ENCODE data around the gene XCL1. TPM values are rescaled to one million over a fixed set of nuclear protein-coding genes. Genes with fewer than 3 reads are reported as not detected.

Gene XCL1
- total RNA-seq, 1 donor from 2014 or later: not detected

GRCh38 chr1:168618886-168619285 is 42.5 kb downstream of the XCL1 start:
- Mint-ChIP-seq H3K27me3 (no peaks in the 10 kb centered on the region), H3K27ac (no peak overlapping the region), H3K36me3 (ENCODE audit: low read depth) (no peaks in the 10 kb centered on the region), H3K4me1 (no peaks in the 10 kb centered on the region), H3K4me3 (no peak overlapping the region), H3K9me3 (no peaks in the 10 kb centered on the region)
- ChIA-PET CTCF (no interaction called here), POLR2A (no interaction called here)
- no peak for DNase-seq
- intact Hi-C loops (cut with micrococcal nuclease): no loop called here
- no peak for TF ChIP-seq CTCF (IDR thresholded peaks at IDR 0.05)
- no peak for ATAC-seq (ENCODE audit: low read depth)

GRCh38 chr1:168621356-168621755 is 45.0 kb downstream of the XCL1 start:
- DNase-seq (no peak), ATAC-seq (ENCODE audit: low read depth) (no peak)
- TF ChIP-seq CTCF (IDR thresholded peaks at IDR 0.05): no peak
- Mint-ChIP-seq H3K27ac (no peak overlapping the region), H3K4me3 (no peak overlapping the region), H3K9me3 (no peaks in the 10 kb centered on the region), H3K4me1 (no peaks in the 10 kb centered on the region), H3K27me3 (no peaks in the 10 kb centered on the region), H3K36me3 (ENCODE audit: low read depth) (no peaks in the 10 kb centered on the region)
- ChIA-PET CTCF (no interaction called here), POLR2A (no interaction called here)
- intact Hi-C loops (cut with micrococcal nuclease): no loop called here

- DNase-seq (no peak), ATAC-seq (ENCODE audit: low read depth) (no peak)
- no peaks in the 10 kb centered on the region for H3K4me1 Mint-ChIP-seq
- H3K9me3 Mint-ChIP-seq: no peaks in the 10 kb centered on the region
- no peak overlapping the region for H3K4me3 Mint-ChIP-seq
- POLR2A ChIA-PET: no interaction called here
- no peak overlapping the region for H3K27ac Mint-ChIP-seq
- TF ChIP-seq CTCF (IDR thresholded peaks at IDR 0.05): no peak
- CTCF ChIA-PET: no interaction called here
- H3K36me3 Mint-ChIP-seq (ENCODE audit: low read depth): no peaks in the 10 kb centered on the region
- H3K27me3 Mint-ChIP-seq: no peaks in the 10 kb centered on the region
- intact Hi-C loops (cut with micrococcal nuclease): no loop called here
Observed at GRCh38 chr1:168623003-168623828, 46.8 kb downstream of the XCL1 start.

- CTCF ChIA-PET: no interaction called here
- POLR2A ChIA-PET: no interaction called here
Observed at GRCh38 chr1:168623831-168624230, 47.4 kb downstream of the XCL1 start.

GRCh38 chr1:168626326-168626725 is 49.9 kb downstream of the XCL1 start:
- Mint-ChIP-seq H3K4me1 (no peaks in the 10 kb centered on the region), H3K36me3 (ENCODE audit: low read depth) (no peaks in the 10 kb centered on the region), H3K4me3 (no peak overlapping the region), H3K27ac (no peak overlapping the region), H3K9me3 (no peaks in the 10 kb centered on the region), H3K27me3 (no peaks in the 10 kb centered on the region)
- DNase-seq: no peak
- POLR2A ChIA-PET: no interaction called here
- intact Hi-C loops (cut with micrococcal nuclease): no loop called here
- ATAC-seq (ENCODE audit: low read depth): no peak
- CTCF ChIA-PET: no interaction called here
- TF ChIP-seq CTCF (IDR thresholded peaks at IDR 0.05): no peak

More at GRCh38 chr1:168623831-168624230, 47.4 kb downstream of the XCL1 start:
- H3K36me3 Mint-ChIP-seq (ENCODE audit: low read depth): no peaks in the 10 kb centered on the region
- no peak overlapping the region for H3K27ac Mint-ChIP-seq
- H3K27me3 Mint-ChIP-seq: no peaks in the 10 kb centered on the region
- intact Hi-C loops (cut with micrococcal nuclease): no loop called here
- H3K4me1 Mint-ChIP-seq: no peaks in the 10 kb centered on the region
- DNase-seq (no peak), ATAC-seq (ENCODE audit: low read depth) (no peak)
- H3K9me3 Mint-ChIP-seq: no peaks in the 10 kb centered on the region
- H3K4me3 Mint-ChIP-seq: no peak overlapping the region
- no peak for TF ChIP-seq CTCF (IDR thresholded peaks at IDR 0.05)

Data from activated B cell treated with CpG ODN at 0.5 μM for 24 hours (primary cell).